Spleen (tissue), 11 donors: ENCODE measurements around the gene MEIOSIN. TPM values are rescaled to one million over a fixed set of nuclear protein-coding genes. Genes with fewer than 3 reads are reported as not detected.
A peak's percentile ranks its signal among the peaks of the same experiment; 100 is the strongest.

Experiments
- DNase-seq: peaks from one replicate; pipeline ENCODE4 v3.0.0-alpha.2; 2020
- H3K27ac ChIP-seq, 8 donors: fragments of 200-600 bp; sonication (generic) in 7 of 8; 1 replicate in 4 of 8; 2 replicates in 4 of 8; pipeline versions ENCODE4 v1.5.0 to v1.8.0; 2016 to 2021; ENCODE audit warnings: inconsistent platforms in 4 of 8, mild to moderate bottlenecking in 4 of 8, moderate library complexity in 1 of 8
- H3K27me3 ChIP-seq, 7 donors: fragments of 200-600 bp; sonication (generic) in 6 of 7; replicated peaks in 1 of 7; 1 replicate in 4 of 7; 2 replicates in 3 of 7; pipeline versions ENCODE4 v1.5.0 to v1.8.0; 2016 to 2021; ENCODE audit warnings: inconsistent platforms in 3 of 7, mild to moderate bottlenecking in 1 of 7
- H3K36me3 ChIP-seq, 6 donors: fragments of 200-600 bp; sonication (generic) in 5 of 6; 1 replicate in 4 of 6; 2 replicates in 2 of 6; pipeline versions ENCODE4 v1.5.0 to v1.8.0; 2016 to 2021; ENCODE audit warnings: inconsistent platforms in 2 of 6
- H3K4me1 ChIP-seq, 6 donors: fragments of 200-600 bp; sonication (generic) in 5 of 6; 1 replicate in 3 of 6; 2 replicates in 3 of 6; pipeline versions ENCODE4 v1.5.0 to v1.8.0; 2016 to 2021; ENCODE audit warnings: inconsistent platforms in 3 of 6
- H3K4me3 ChIP-seq, 8 donors: fragments of 200-600 bp; sonication (generic) in 7 of 8; 1 replicate in 4 of 8; 2 replicates in 4 of 8; pipeline versions ENCODE4 v1.5.0 to v1.8.0; 2016 to 2021; ENCODE audit warnings: inconsistent platforms in 4 of 8, mild to moderate bottlenecking in 4 of 8, moderate library complexity in 2 of 8
- H3K9me3 ChIP-seq, 8 donors: fragments of 200-600 bp; sonication (generic) in 7 of 8; 1 replicate in 4 of 8; 2 replicates in 4 of 8; pipeline versions ENCODE4 v1.5.0 to v1.8.0; 2016 to 2021; ENCODE audit warnings: inconsistent platforms in 4 of 8
- POLR2A ChIP-seq, 3 donors: fragments of 450-650 bp; IDR thresholded peaks; one replicate each; pipeline ENCODE4 v1.5.1; 2017; ENCODE audit warnings: antibody characterized with exemption in 3 of 3, mild to moderate bottlenecking in 1 of 3
- POLR2AphosphoS5 ChIP-seq, 3 donors: sonication (generic); formaldehyde crosslinking; IDR thresholded peaks; one replicate each; pipeline ENCODE4 v1.5.1; 2017; ENCODE audit warnings: antibody characterized with exemption in 3 of 3
- WGBS, 5 donors: extraction: QIAGEN DNeasy Blood & Tissue Kit in 3 of 5; methylation state at CpG; one replicate each; pipeline versions ENCODE4 v1.1.5 to v1.1.7; 2013 to 2018; 5-methylcytosine and 5-hydroxymethylcytosine counted together
- intact Hi-C: fragments of 100-400 bp; cut with DNase I; formaldehyde crosslinking; loops from one replicate; pipeline ENCODE4 v1.15.0; 2023; ENCODE audit warnings: low total_unique reads
- polyA plus RNA-seq, 3 donors: library from polyadenylated mRNA; stranded (reverse); fragments of 200-250 nt; gene quantifications; one replicate each; pipeline ENCODE4 v1.2.1, GENCODE V29; 2013
- total RNA-seq, 7 donors: library from RNA; depleted of rRNA in 3 of 7; stranded (reverse); fragments of >200 nt in 3 of 7; fragmentation: NEBNext Ultra II Directional in 4 of 7; extraction: Animal tissue kit (Norgen Biotek cat#: 25700) in 4 of 7; gene quantifications; one replicate each; pipeline versions ENCODE4 v1.1.0 to v1.2.1, GENCODE V29; 2016 to 2021
- TF ChIP-seq, protein P1 (sequence below), 11 experiments: fragments of 200-600 bp in 7 of 11; fragments of 450-650 bp in 4 of 11; sonication (generic) in 4 of 11; IDR thresholded peaks in 8 of 11; conservative IDR thresholded peaks in 3 of 11; 1 replicate in 7 of 11; 2 replicates in 4 of 11; pipeline versions ENCODE4 v1.4.0 to v1.8.0; 2016 to 2021; ENCODE audit warnings: antibody characterized with exemption in 11 of 11, inconsistent platforms in 4 of 11, mild to moderate bottlenecking in 1 of 11
- donor health status: healthy with polysubstance abuse.
- donor health status: DM: no; HTN: no; CAD: no; lungs with moderate emphysema.
- donor health status: DM: no; HTN: no; CAD: no.
- donor health status: Bipolar disorder and iron deficiency.
- donor health status: healthy.
- donor health status: DM: no; HTN: no; CAD: no.
- donor health status: DM: yes; HTN: yes; CAD: no.

The MEIOSIN gene
- total and polyA plus RNA-seq, 10 donors: 0.02 TPM; not detected in 9

GRCh38 chr19:45785781-45786532, 52.7 kb downstream of the MEIOSIN start:
- Histone ChIP-seq H3K27me3 (peaks cover 0 to 88% (median 0%) of the 10 kb centered on the region in 7 donors), H3K4me1 (peaks cover 6 to 56% (median 36%) of the 10 kb centered on the region in 6 donors), H3K27ac (no peak overlapping the region), H3K9me3 (no peaks in the 10 kb centered on the region), H3K36me3 (peaks cover 0 to 72% (median 51%) of the 10 kb centered on the region in 6 donors), H3K4me3 (no peak overlapping the region)
- TF ChIP-seq POLR2AphosphoS5 (IDR thresholded peaks at IDR 0.05): peak in 1 of 3 donors; percentile 41
- TF ChIP-seq POLR2A (IDR thresholded peaks at IDR 0.05): no peak
- intact Hi-C loops: no loop called here
- DNase-seq: no peak
- 94 to 95% (median 94%) methylated on average over 37 to 57 of the region's 57 CpGs for WGBS, 5 donors

GRCh38 chr19:45786533-45786894, 53.3 kb downstream of the MEIOSIN start:
- Histone ChIP-seq H3K27ac (no peak overlapping the region), H3K27me3 (peaks cover 0 to 82% (median 0%) of the 10 kb centered on the region in 7 donors), H3K36me3 (peaks cover 0 to 72% (median 51%) of the 10 kb centered on the region in 6 donors), H3K9me3 (no peaks in the 10 kb centered on the region), H3K4me3 (no peak overlapping the region), H3K4me1 (peaks cover 12 to 56% (median 36%) of the 10 kb centered on the region in 6 donors)
- TF ChIP-seq POLR2AphosphoS5 (IDR thresholded peaks at IDR 0.05): peak in 1 of 3 donors; percentile 6
- TF ChIP-seq, protein P1, sequence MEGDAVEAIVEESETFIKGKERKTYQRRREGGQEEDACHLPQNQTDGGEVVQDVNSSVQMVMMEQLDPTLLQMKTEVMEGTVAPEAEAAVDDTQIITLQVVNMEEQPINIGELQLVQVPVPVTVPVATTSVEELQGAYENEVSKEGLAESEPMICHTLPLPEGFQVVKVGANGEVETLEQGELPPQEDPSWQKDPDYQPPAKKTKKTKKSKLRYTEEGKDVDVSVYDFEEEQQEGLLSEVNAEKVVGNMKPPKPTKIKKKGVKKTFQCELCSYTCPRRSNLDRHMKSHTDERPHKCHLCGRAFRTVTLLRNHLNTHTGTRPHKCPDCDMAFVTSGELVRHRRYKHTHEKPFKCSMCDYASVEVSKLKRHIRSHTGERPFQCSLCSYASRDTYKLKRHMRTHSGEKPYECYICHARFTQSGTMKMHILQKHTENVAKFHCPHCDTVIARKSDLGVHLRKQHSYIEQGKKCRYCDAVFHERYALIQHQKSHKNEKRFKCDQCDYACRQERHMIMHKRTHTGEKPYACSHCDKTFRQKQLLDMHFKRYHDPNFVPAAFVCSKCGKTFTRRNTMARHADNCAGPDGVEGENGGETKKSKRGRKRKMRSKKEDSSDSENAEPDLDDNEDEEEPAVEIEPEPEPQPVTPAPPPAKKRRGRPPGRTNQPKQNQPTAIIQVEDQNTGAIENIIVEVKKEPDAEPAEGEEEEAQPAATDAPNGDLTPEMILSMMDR (IDR thresholded peaks at IDR 0.05 in 8 of 11, conservative IDR thresholded peaks at IDR 0.05 in 3 of 11): no peak
- TF ChIP-seq POLR2A (IDR thresholded peaks at IDR 0.05): no peak
- 93 to 97% (median 93%) methylated on average over 8 to 21 of the region's 21 CpGs for WGBS, 5 donors
- intact Hi-C loops: no loop called here
- DNase-seq: no peak

DNA sequence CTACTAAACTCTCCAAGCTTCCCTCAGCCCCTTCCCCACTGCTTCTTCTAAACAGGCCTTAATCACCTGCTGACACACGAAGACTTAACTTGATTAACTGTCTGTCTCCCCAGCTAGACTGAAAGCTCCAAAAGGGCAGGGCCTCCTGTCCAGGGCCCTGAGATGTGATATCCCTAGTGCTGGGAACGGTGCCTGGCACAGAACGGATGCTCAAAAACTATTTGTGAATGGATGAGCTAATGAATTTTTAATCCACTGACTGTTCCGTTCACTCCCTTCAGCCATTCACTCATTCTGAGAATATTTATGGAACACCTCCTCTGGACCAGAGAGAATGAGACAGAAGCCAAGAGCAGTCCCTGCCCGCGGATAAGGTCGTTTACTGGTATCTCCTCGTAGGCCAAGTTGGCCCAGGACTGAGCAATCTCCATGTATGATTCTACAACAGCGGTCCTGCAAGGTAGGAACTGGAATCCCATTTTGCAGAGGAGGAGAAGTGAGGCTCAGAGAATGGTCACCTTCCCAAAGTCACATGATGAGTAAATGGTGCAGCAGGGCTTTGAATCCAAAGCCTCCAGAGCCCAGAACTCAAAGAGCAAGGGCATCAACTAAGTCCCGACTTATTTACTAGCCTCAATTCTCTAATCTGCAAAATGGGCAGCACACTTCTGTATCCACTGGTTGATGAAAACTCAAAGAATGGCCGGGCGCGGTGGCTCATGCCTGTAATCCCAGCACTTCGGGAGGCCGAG, 56.0 kb downstream of the MEIOSIN start:
- peaks cover 18 to 49% (median 37%) of the 10 kb centered on the region in 6 donors for H3K4me1 ChIP-seq
- WGBS, 5 donors: 93 to 95% (median 94%) methylated on average over 15 of the region's 15 CpGs
- H3K27me3 ChIP-seq: peaks cover 0 to 74% (median 0%) of the 10 kb centered on the region in 7 donors
- DNase-seq: no peak
- peaks cover 0 to 65% (median 51%) of the 10 kb centered on the region in 6 donors for H3K36me3 ChIP-seq
- H3K4me3 ChIP-seq: no peak overlapping the region
- H3K27ac ChIP-seq: no peak overlapping the region
- intact Hi-C loops: no loop called here
- H3K9me3 ChIP-seq: no peaks in the 10 kb centered on the region
- TF ChIP-seq POLR2A (IDR thresholded peaks at IDR 0.05): no peak
- TF ChIP-seq POLR2AphosphoS5 (IDR thresholded peaks at IDR 0.05): no peak
- TF ChIP-seq, protein P1 (IDR thresholded peaks at IDR 0.05 in 8 of 11, conservative IDR thresholded peaks at IDR 0.05 in 3 of 11): no peak

- intact Hi-C loops: no loop called here
- Histone ChIP-seq H3K36me3 (peaks cover 0 to 50% (median 44%) of the 10 kb centered on the region in 6 donors), H3K4me1 (peaks cover 18 to 41% (median 30%) of the 10 kb centered on the region in 6 donors), H3K27me3 (peaks cover 0 to 76% (median 0%) of the 10 kb centered on the region in 7 donors), H3K4me3 (peak overlapping the region in 3 of 8 donors; percentile 19 to 88 (median 60)), H3K9me3 (no peaks in the 10 kb centered on the region), H3K27ac (peak overlapping the region in 2 of 8 donors; percentile 83 to 85)
- 31 to 37% (median 33%) methylated on average over 8 of the region's 8 CpGs for WGBS, 5 donors
- DNase-seq: peak; percentile 80
- TF ChIP-seq POLR2AphosphoS5 (IDR thresholded peaks at IDR 0.05): peak in 1 of 3 donors; percentile 84
- TF ChIP-seq, protein P1 (IDR thresholded peaks at IDR 0.05 in 8 of 11, conservative IDR thresholded peaks at IDR 0.05 in 3 of 11): no peak
- TF ChIP-seq POLR2A (IDR thresholded peaks at IDR 0.05): no peak
These were observed 57.7 kb downstream of the MEIOSIN start for GRCh38 chr19:45790942-45791341.
